Neural progenitor cell (in vitro differentiated cells): Measurements from ENCODE around the gene TATDN2.

Experiments
- CTCF ChIP-seq: fragments of 200-600 bp; sonication (generic); IDR thresholded peaks from 2 replicates; pipeline ENCODE4 v1.5.1; 2017; ENCODE audit warnings: antibody characterized with exemption, mild to moderate bottlenecking
- EZH2phosphoT487 ChIP-seq: fragments of 200-600 bp; sonication (generic); IDR thresholded peaks from 2 replicates; pipeline ENCODE4 v1.6.1; 2017; ENCODE audit warnings: antibody characterized with exemption

DNA sequence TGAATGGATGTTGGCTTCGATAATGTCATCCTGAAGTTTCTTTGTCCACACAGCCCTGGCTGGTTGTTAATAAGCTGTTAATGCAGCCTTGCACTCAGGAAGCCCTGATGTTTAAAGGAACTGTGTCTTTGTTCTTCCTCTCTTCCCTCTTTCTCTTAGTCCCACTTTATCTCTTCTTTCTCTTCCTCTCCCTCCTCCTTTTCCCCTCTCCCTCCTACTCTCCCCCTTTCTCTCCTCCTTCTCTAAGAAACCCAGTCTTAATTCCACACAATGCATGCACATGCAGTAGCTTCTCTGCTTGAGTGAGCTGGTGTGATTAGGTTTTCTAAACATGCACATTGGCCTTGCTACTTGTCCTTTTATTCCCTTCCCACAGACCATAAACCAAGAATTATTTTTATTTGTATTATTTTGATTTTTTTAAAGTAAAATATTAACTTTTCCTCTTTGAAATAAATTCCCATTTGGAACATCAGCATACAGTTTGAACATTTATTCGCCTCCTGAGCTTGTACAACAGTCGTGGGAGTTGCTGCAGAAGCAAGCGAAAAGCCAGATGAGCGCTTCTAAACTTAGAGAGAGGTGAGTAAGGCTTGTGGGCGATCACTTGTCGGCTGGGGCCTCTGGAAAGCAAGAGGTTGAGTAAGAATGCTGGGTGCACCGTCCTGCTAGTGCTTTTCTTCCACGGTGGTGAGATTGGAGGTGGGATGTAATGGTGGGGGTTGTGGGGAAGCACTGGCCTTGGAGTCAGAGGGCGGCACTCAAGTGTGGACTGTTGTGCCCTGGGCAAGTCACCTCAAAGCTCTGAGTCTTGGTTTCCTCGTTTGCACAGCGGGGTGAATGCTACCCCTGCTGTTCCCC, 37.2 kb downstream of the TATDN2 start:
- TF ChIP-seq CTCF, result no peak
- no peak for TF ChIP-seq EZH2phosphoT487
